K562 (cell line): ENCODE measurements around the gene USP32. TPM values are rescaled to one million over a fixed set of nuclear protein-coding genes. Genes with fewer than 3 reads are reported as not detected.
A peak's percentile ranks its signal among the peaks of the same experiment; 100 is the strongest.

Source experiments
- ATAC-seq: fragments of 200-7000 bp; cut with Tn5 transposase; 3 replicates; pipeline ENCODE4 v1.9.1; 2020; ENCODE audit warnings: moderate library complexity
- Bru-seq: library from RNA; stranded (reverse); fragments of 400-500 nt; gene quantifications from one replicate; lab custom pipeline; 2021; lab: Mats Ljungman, UMichigan
- BruChase-seq, 2 experiments: library from RNA; stranded (reverse); fragments of 400-500 nt; gene quantifications; one replicate each; lab custom pipeline; 2021; lab: Mats Ljungman, UMichigan
- BruUV-seq: library from RNA; stranded (reverse); fragments of 400-500 nt; replicated peaks from 2 replicates; lab custom pipeline; 2021; lab: Mats Ljungman, UMichigan
- CTCF ChIA-PET: fragments of 300-600 bp; formaldehyde crosslinking; extraction: SDS; loops from one replicate; lab custom pipeline; 2021; ENCODE audit warnings: low intra/inter-chr PET ratio; lab: Yijun Ruan, JAX
- POLR2A ChIA-PET: fragments of 300-600, 350-650 bp; sonication (Branson Sonifier 250); formaldehyde crosslinking; extraction: SDS; loops from one replicate; lab custom pipeline; 2021; ENCODE audit warnings: antibody characterized with exemption, inconsistent platforms; lab: Yijun Ruan, JAX
- DNase-seq, 4 experiments: peaks; one replicate each; pipeline versions ENCODE4 v3.0.0 to v3.0.0-alpha.2; 2011 to 2018; ENCODE audit warnings: low spot score in 3 of 4, mixed read lengths in 3 of 4; ENCODE audit errors: extremely low read depth in 1 of 4
- FAIRE-seq: peaks from 2 replicates; lab custom pipeline; 2011; peaks lifted over from hg19 to GRCh38; lab: Jason Lieb, UNC
- H2AFZ ChIP-seq: 2 replicates; pipeline ENCODE4 v1.6.0; 2011; ENCODE audit warnings: low read depth, low read length, control low read depth, inconsistent platforms
- H3K27ac ChIP-seq: fragments of 200-600 bp; 3 replicates; pipeline ENCODE4 v1.8.0; 2011; ENCODE audit warnings: low read depth, mild to moderate bottlenecking, control low read depth, inconsistent platforms, low read length, moderate library complexity, mixed read lengths; ENCODE audit errors: extremely low read depth
- H3K27me3 ChIP-seq, 2 experiments: fragments of 300-600 bp in 1 of 2; 2 replicates in 1 of 2; 3 replicates in 1 of 2; pipeline versions ENCODE4 v1.6.0 to v1.8.0; 2011; ENCODE audit warnings: inconsistent platforms in 2 of 2, low read length in 2 of 2, mild to moderate bottlenecking in 1 of 2, mixed read lengths in 1 of 2, moderate library complexity in 1 of 2; ENCODE audit not compliant: control insufficient read depth in 2 of 2, insufficient read depth in 2 of 2
- H3K36me3 ChIP-seq: fragments of 300-600 bp; 3 replicates; pipeline ENCODE4 v1.8.0; 2011; ENCODE audit warnings: mild to moderate bottlenecking, low read length, inconsistent platforms; ENCODE audit not compliant: control insufficient read depth, insufficient read depth
- H3K4me1 ChIP-seq, 2 experiments: fragments of 200-600 bp in 1 of 2; replicated peaks in 1 of 2; 2 replicates in 1 of 2; 3 replicates in 1 of 2; pipeline versions ENCODE4 v1.5.1 to v1.8.0; 2011; ENCODE audit warnings: inconsistent platforms in 2 of 2, low read length in 2 of 2, mild to moderate bottlenecking in 1 of 2, mixed read lengths in 1 of 2, moderate library complexity in 1 of 2; ENCODE audit not compliant: control insufficient read depth in 2 of 2, insufficient read depth in 2 of 2
- H3K4me2 ChIP-seq: 2 replicates; pipeline ENCODE4 v1.6.1; 2011; ENCODE audit warnings: low read length, control low read depth, inconsistent platforms, mixed read lengths; ENCODE audit not compliant: insufficient read depth
- H3K4me3 ChIP-seq: fragments of 200-600 bp; sonication (generic), shearing (Covaris generic); 2 replicates; pipeline ENCODE4 v1.5.1; 2016; ENCODE audit warnings: control low read depth, inconsistent platforms
- H3K79me2 ChIP-seq: fragments of 200-600 bp; 3 replicates; pipeline ENCODE4 v1.8.0; 2011; ENCODE audit warnings: low read length, inconsistent platforms; ENCODE audit not compliant: control insufficient read depth, insufficient read depth
- H3K9ac ChIP-seq, 2 experiments: 2 replicates each; pipeline versions ENCODE4 v1.6.0 to v1.6.1; 2011; ENCODE audit warnings: low read depth in 2 of 2, low read length in 2 of 2, control low read depth in 1 of 2, inconsistent platforms in 1 of 2, mild to moderate bottlenecking in 1 of 2, mixed read lengths in 1 of 2; ENCODE audit not compliant: insufficient read depth in 1 of 2
- H3K9me1 ChIP-seq: one replicate; pipeline ENCODE4 v1.6.0; 2011; ENCODE audit warnings: inconsistent platforms, mild to moderate bottlenecking, low read length, moderate library complexity; ENCODE audit not compliant: control insufficient read depth, insufficient read depth
- H3K9me3 ChIP-seq: replicated peaks from 2 replicates; pipeline ENCODE4 v1.5.1; 2011; ENCODE audit warnings: low read depth, low read length, inconsistent platforms; ENCODE audit not compliant: control insufficient read depth, insufficient read depth
- H4K20me1 ChIP-seq: replicated peaks from 2 replicates; pipeline ENCODE4 v1.6.1; 2011; ENCODE audit warnings: low read length, inconsistent platforms, mixed read lengths; ENCODE audit not compliant: control insufficient read depth, insufficient read depth
- CAMTA2 ChIP-seq: fragments of 250-450 bp; sonication (Bioruptor Pico); conservative IDR thresholded peaks from 2 replicates; pipeline ENCODE4 v1.5.1; 2022
- FOXK2 ChIP-seq, 2 experiments: fragments of 450-650 bp; IDR thresholded peaks in 1 of 2; conservative IDR thresholded peaks in 1 of 2; 2 replicates each; pipeline ENCODE4 v1.6.1; 2016; ENCODE audit warnings: low read depth in 2 of 2, mild to moderate bottlenecking in 1 of 2
- POLR2AphosphoS2 ChIP-seq: IDR thresholded peaks from 2 replicates; pipeline ENCODE4 v1.6.1; 2012; ENCODE audit warnings: low read length, improper control_type of control experiment
- RBM25 ChIP-seq: fragments of 200-400 bp; formaldehyde crosslinking; IDR thresholded peaks from 2 replicates; pipeline ENCODE4 v1.6.1; 2018; ENCODE audit warnings: low read length, low read depth, moderate library complexity; ENCODE audit not compliant: severe bottlenecking
- U2AF1 ChIP-seq: fragments of 200-400 bp; formaldehyde crosslinking; optimal IDR thresholded peaks from 2 replicates; pipeline ENCODE3; 2017; ENCODE audit warnings: mild to moderate bottlenecking, low read depth, low read length, moderate library complexity
- WGBS: fragments of 100-300 bp; shearing (Covaris generic); methylation state at CpG from one replicate; pipeline ENCODE4 v1.1.6; 2016; ENCODE audit warnings: low coverage, mixed read lengths; ENCODE audit not compliant: insufficient coverage; ENCODE audit errors: missing lambda C conversion rate; 5-methylcytosine and 5-hydroxymethylcytosine counted together
- in situ Hi-C: fragments of 300-500 bp; cut with MboI; formaldehyde crosslinking; loops from 4 replicates; pipeline ENCODE4 v1.15.0; 2018; ENCODE audit warnings: inconsistent platforms, mixed read lengths
- intact Hi-C: fragments of 100-400 bp; cut with micrococcal nuclease; formaldehyde crosslinking; loops from 2 replicates; pipeline ENCODE4 v1.14.2; 2022
- long read RNA-seq, 3 experiments: library from polyadenylated mRNA in 2 of 3; library from RNA in 1 of 3; unstranded in 2 of 3; stranded (forward) in 1 of 3; transcript quantifications; one replicate each; pipeline ENCODE4 v2.0.0, GENCODE V29; 2019 to 2022
- polyA minus RNA-seq, 3 experiments: library from RNA; depleted of rRNA, polyadenylated mRNA; stranded (reverse); fragments of >200 nt; gene quantifications; 2 replicates each; pipeline ENCODE4 v1.2.3, GENCODE V29; 2011
- polyA plus RNA-seq, 8 experiments: library from polyadenylated mRNA; depleted of rRNA in 4 of 8; stranded (reverse) in 5 of 8; unstranded in 3 of 8; fragments of >200 nt; fragmentation: Nextera tagmentation in 2 of 8; fragmentation: Illumina TruSeq in 1 of 8; extraction: Ambion mirVana in 2 of 8; extraction: Trizol in 1 of 8; gene quantifications; 2 replicates each; pipeline versions ENCODE4 v1.2.1 to v1.2.3, GENCODE V29; 2011 to 2014; ENCODE audit warnings: inconsistent platforms in 1 of 8, missing spikeins in 1 of 8
- total RNA-seq, 7 experiments: library from RNA; depleted of rRNA in 6 of 7; stranded (reverse); fragments of >200 nt in 6 of 7; fragmentation: Illumina TruSeq in 2 of 7; extraction: Trizol in 2 of 7; gene quantifications; 2 replicates each; pipeline versions ENCODE4 v1.2.1 to v1.2.3, GENCODE V29; 2011 to 2021; ENCODE audit warnings: low replicate concordance in 1 of 7
- TF ChIP-seq, protein P1 (sequence below), 2 experiments: fragments of 450-650 bp in 1 of 2; IDR thresholded peaks; 2 replicates each; pipeline ENCODE4 v1.6.1; 2011 to 2017; ENCODE audit warnings: low read depth in 2 of 2, antibody characterized with exemption in 1 of 2, borderline replicate concordance in 1 of 2, low read length in 1 of 2, mild to moderate bottlenecking in 1 of 2, mixed read lengths in 1 of 2; ENCODE audit not compliant: control insufficient read depth in 1 of 2

The USP32 gene, protein sequence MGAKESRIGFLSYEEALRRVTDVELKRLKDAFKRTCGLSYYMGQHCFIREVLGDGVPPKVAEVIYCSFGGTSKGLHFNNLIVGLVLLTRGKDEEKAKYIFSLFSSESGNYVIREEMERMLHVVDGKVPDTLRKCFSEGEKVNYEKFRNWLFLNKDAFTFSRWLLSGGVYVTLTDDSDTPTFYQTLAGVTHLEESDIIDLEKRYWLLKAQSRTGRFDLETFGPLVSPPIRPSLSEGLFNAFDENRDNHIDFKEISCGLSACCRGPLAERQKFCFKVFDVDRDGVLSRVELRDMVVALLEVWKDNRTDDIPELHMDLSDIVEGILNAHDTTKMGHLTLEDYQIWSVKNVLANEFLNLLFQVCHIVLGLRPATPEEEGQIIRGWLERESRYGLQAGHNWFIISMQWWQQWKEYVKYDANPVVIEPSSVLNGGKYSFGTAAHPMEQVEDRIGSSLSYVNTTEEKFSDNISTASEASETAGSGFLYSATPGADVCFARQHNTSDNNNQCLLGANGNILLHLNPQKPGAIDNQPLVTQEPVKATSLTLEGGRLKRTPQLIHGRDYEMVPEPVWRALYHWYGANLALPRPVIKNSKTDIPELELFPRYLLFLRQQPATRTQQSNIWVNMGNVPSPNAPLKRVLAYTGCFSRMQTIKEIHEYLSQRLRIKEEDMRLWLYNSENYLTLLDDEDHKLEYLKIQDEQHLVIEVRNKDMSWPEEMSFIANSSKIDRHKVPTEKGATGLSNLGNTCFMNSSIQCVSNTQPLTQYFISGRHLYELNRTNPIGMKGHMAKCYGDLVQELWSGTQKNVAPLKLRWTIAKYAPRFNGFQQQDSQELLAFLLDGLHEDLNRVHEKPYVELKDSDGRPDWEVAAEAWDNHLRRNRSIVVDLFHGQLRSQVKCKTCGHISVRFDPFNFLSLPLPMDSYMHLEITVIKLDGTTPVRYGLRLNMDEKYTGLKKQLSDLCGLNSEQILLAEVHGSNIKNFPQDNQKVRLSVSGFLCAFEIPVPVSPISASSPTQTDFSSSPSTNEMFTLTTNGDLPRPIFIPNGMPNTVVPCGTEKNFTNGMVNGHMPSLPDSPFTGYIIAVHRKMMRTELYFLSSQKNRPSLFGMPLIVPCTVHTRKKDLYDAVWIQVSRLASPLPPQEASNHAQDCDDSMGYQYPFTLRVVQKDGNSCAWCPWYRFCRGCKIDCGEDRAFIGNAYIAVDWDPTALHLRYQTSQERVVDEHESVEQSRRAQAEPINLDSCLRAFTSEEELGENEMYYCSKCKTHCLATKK (N-terminal part only)
- total RNA-seq (2011; cell fraction: chromatin; rRNA removed; ENCODE audit: low replicate concordance) = 97.3 and 280 TPM in 2 replicates
- 42.9 and 54.7 TPM in 2 replicates for total RNA-seq (2011; cell fraction: nucleolus; rRNA removed)
- 86.6 and 92.1 TPM in 2 replicates for total RNA-seq (2011; cell fraction: nucleoplasm; rRNA removed)
- 33.6 and 36.0 TPM in 2 replicates for total RNA-seq (2014; rRNA removed)
- 52.3 and 58.6 TPM in 2 replicates for total RNA-seq (2014; rRNA removed; fragmentation: Illumina TruSeq; extraction: Trizol)
- total RNA-seq (2015; rRNA removed; fragmentation: Illumina TruSeq; extraction: Trizol) = 56.3 and 60.6 TPM in 2 replicates
- 52.4 and 57.1 TPM in 2 replicates for total RNA-seq (2021)
- polyA plus RNA-seq (2011; rRNA removed) = 48.8 and 69.3 TPM in 2 replicates
- 20.4 and 25.9 TPM in 2 replicates for polyA plus RNA-seq (2011; cell fraction: cytosol; rRNA removed)
- polyA plus RNA-seq (2011; cell fraction: nucleus; rRNA removed) = 43.0 and 49.3 TPM in 2 replicates
- polyA plus RNA-seq (2012) = 32.0 and 43.0 TPM in 2 replicates
- polyA plus RNA-seq (2014; fragmentation: Illumina TruSeq; extraction: Trizol) = 41.1 and 47.1 TPM in 2 replicates
- 10 to 100 TPM; 18.0 to 19.7 TPM for polyA plus RNA-seq (2014; fragmentation: Nextera tagmentation; extraction: Ambion mirVana)
- 31.6 and 35.6 TPM in 2 replicates for polyA plus RNA-seq (2014; rRNA removed)
- polyA minus RNA-seq (2011; rRNA and poly(A)+ RNA removed) = 98.5 and 105 TPM in 2 replicates
- 41.5 and 42.5 TPM in 2 replicates for polyA minus RNA-seq (2011; cell fraction: cytosol; rRNA and poly(A)+ RNA removed)
- 26.4 and 48.5 TPM in 2 replicates for polyA minus RNA-seq (2011; cell fraction: nucleus; rRNA and poly(A)+ RNA removed)
- Bru-seq, nascent RNA = percentile 85 among the genes with signal in this experiment
- percentile 86 among the genes with signal in this experiment for BruChase-seq, experiment 1, labeled RNA remaining after a 2-hour chase
- BruChase-seq, experiment 2, labeled RNA remaining after a 6-hour chase = percentile 85 among the genes with signal in this experiment
- long read RNA-seq, experiment 1, full-length matches to known transcripts = 1 of 40 reads
- long read RNA-seq, experiment 1, partial matches to known transcripts = 29 of 40 reads
- long read RNA-seq, experiment 1, other reads (novel, unspliced or antisense) = 10 of 40 reads
- long read RNA-seq, experiment 2, full-length matches to known transcripts = 3 of 29 reads
- long read RNA-seq, experiment 2, partial matches to known transcripts = 16 of 29 reads
- long read RNA-seq, experiment 2, other reads (novel, unspliced or antisense) = 10 of 29 reads
- long read RNA-seq, experiment 3, partial matches to known transcripts = 1 of 2 reads
- long read RNA-seq, experiment 3, other reads (novel, unspliced or antisense) = 1 of 2 reads

DNA sequence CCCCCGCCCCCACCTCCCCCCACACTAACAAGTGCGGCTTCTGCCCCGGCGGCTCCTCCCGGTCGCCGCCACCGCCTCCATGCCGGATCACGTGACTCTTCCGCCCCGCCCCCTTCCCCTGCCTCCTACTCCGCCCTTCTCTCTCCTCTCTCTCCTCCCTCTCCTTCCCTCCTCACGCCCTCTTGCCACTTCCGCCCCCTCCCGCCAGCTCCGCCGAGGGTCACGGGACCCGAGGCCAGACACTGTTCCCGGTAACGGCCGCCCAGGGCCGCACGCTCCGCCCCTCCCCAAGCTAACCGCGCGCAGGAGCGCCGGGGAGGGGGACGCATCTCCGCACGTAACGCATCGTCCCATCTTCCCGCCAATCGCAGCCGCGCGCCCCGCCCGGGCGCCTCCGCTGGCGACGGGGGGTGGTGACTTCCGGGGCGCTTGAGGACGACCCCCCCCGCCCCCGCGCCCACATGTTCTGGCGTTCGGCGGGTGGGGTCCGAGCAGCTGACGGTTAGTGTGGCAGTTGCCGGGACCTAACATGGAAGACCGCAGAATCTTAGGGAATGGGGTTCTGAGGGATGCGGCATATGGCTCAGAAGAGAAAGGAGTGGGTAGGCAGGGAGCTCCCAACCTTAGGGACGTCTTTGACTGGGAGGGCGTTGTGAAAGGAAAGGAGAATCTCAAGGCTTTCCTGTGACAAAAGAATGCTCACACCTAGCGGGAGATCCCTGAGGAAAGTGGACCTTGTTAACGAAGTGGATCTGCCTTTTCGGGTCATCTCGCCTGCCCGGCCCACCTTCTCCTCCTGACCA, at the start of gene USP32:
Gene USP32 (minus strand): TSS at position 92 of the 803 bp plus-strand sequence. CDS start 194 bp downstream, outside the sequence.
- ChIA-PET CTCF (no interaction called here), POLR2A (interaction anchor here (0.6 to 1.4 kb wide), 6 partner anchors 12 to 827 kb away, joined by 3 to 6 read pairs (median 4); no protein-coding TSS in a partner anchor)
- peak within 1 kb of the TSS; percentile 84 for H3K4me3 ChIP-seq
- H3K27ac ChIP-seq = peak within 1 kb of the TSS; percentile 94
- WGBS = under 1% methylated on average over 37 of the region's 68 CpGs
- no peaks in the 10 kb centered on the region for H4K20me1 ChIP-seq
- no TSS peak for BruUV-seq
- H3K4me1 ChIP-seq = peaks cover 3 to 11% of the 10 kb centered on the region in 2 experiments
- H3K9me3 ChIP-seq = no peaks in the 10 kb centered on the region
- in situ Hi-C loops = no loop called here
- 0 out of 3 replicates have a peak, but pooled peaks cover 1% of the 10 kb centered on the region for H3K36me3 ChIP-seq
- no peaks in the 10 kb centered on the region for H3K9me1 ChIP-seq
- ATAC-seq = peak; percentile 86
- H3K79me2 ChIP-seq = peaks cover 58% of the 10 kb centered on the region
- H2AFZ ChIP-seq = peak within 1 kb of the TSS; percentile 69
- FAIRE-seq = peak; percentile 54
- DNase-seq = peak; percentile 93 to 98 (median 94)
- intact Hi-C loops = loop anchor here (5.0 kb wide), 1 partner anchor 210 kb away; the partner anchor contains the start of gene PPM1D
- H3K4me2 ChIP-seq = peak within 1 kb of the TSS; percentile 100
- peak within 1 kb of the TSS; percentile 92 to 100 for H3K9ac ChIP-seq
- H3K27me3 ChIP-seq = no peaks in the 10 kb centered on the region
- TF ChIP-seq POLR2AphosphoS2 (no peak; the same call in 1 of the 2 replicates), CAMTA2 (CRISPR knock-in tag) (no peak), U2AF1 (peak; percentile 17), FOXK2 (conservative IDR thresholded peaks at IDR 0.05 in 1 of 2, IDR thresholded peaks at IDR 0.05 in 1 of 2; ENCODE audit: low read depth in 2 of 2) (peak; percentile 80 to 85), RBM25 (peak; percentile 88)
- TF ChIP-seq, protein P1, sequence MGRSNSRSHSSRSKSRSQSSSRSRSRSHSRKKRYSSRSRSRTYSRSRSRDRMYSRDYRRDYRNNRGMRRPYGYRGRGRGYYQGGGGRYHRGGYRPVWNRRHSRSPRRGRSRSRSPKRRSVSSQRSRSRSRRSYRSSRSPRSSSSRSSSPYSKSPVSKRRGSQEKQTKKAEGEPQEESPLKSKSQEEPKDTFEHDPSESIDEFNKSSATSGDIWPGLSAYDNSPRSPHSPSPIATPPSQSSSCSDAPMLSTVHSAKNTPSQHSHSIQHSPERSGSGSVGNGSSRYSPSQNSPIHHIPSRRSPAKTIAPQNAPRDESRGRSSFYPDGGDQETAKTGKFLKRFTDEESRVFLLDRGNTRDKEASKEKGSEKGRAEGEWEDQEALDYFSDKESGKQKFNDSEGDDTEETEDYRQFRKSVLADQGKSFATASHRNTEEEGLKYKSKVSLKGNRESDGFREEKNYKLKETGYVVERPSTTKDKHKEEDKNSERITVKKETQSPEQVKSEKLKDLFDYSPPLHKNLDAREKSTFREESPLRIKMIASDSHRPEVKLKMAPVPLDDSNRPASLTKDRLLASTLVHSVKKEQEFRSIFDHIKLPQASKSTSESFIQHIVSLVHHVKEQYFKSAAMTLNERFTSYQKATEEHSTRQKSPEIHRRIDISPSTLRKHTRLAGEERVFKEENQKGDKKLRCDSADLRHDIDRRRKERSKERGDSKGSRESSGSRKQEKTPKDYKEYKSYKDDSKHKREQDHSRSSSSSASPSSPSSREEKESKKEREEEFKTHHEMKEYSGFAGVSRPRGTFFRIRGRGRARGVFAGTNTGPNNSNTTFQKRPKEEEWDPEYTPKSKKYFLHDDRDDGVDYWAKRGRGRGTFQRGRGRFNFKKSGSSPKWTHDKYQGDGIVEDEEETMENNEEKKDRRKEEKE (IDR thresholded peaks at IDR 0.05; ENCODE audit: borderline replicate concordance in 1 of 2, control insufficient read depth in 1 of 2, low read depth in 2 of 2, low read length in 1 of 2) = 0 out of 4 replicates have a peak, but pooled peaks of 1 of the 2 experiments have one; percentile 21
